CD14-positive monocyte (primary cell): ENCODE results near the gene SGCE. TPM values are rescaled to one million over a fixed set of nuclear protein-coding genes. Genes with fewer than 3 reads are reported as not detected.

ENCODE experiments used
- DNase-seq, 3 donors: peaks; one replicate each; pipeline ENCODE4 v3.0.0-alpha.2; 2011 to 2022
- H2AFZ ChIP-seq: 2 replicates; pipeline ENCODE4 v1.6.0; 2012; ENCODE audit warnings: mild to moderate bottlenecking, low read depth, low read length, inconsistent platforms; ENCODE audit not compliant: insufficient read depth, poor library complexity, severe bottlenecking
- H3K27ac ChIP-seq, 2 donors: 1 replicate in 1 of 2; 2 replicates in 1 of 2; pipeline ENCODE4 v1.5.1; 2012 to 2013; ENCODE audit warnings: low read length in 2 of 2, control low read depth in 1 of 2, inconsistent platforms in 1 of 2, low read depth in 1 of 2, mild to moderate bottlenecking in 1 of 2
- H3K27me3 ChIP-seq, 2 donors: one replicate each; pipeline versions ENCODE4 v1.6.0 to v1.6.1; 2011 to 2013; ENCODE audit warnings: low read length in 2 of 2; ENCODE audit not compliant: control insufficient read depth in 2 of 2, insufficient read depth in 2 of 2
- H3K36me3 ChIP-seq, 2 donors: replicated peaks in 1 of 2; 1 replicate in 1 of 2; 2 replicates in 1 of 2; pipeline versions ENCODE4 v1.5.1 to v1.6.1; 2012 to 2013; ENCODE audit warnings: low read length in 2 of 2, control low read depth in 1 of 2, inconsistent platforms in 1 of 2, mild to moderate bottlenecking in 1 of 2; ENCODE audit not compliant: insufficient read depth in 2 of 2, control insufficient read depth in 1 of 2
- H3K4me1 ChIP-seq, 2 donors: 1 replicate in 1 of 2; 2 replicates in 1 of 2; pipeline versions ENCODE4 v1.5.1 to v1.6.1; 2012 to 2013; ENCODE audit warnings: low read length in 2 of 2, control low read depth in 1 of 2, inconsistent platforms in 1 of 2, mild to moderate bottlenecking in 1 of 2, moderate library complexity in 1 of 2; ENCODE audit not compliant: insufficient read depth in 2 of 2, control insufficient read depth in 1 of 2
- H3K4me2 ChIP-seq: replicated peaks from 2 replicates; pipeline ENCODE3; 2012; ENCODE audit warnings: low read length, moderate library complexity, mild to moderate bottlenecking; ENCODE audit not compliant: poor library complexity, severe bottlenecking; ENCODE audit errors: extremely low read depth
- H3K4me3 ChIP-seq, 3 experiments: fragments of 200-600 bp in 1 of 3; sonication (generic) in 1 of 3; replicated peaks in 1 of 3; 1 replicate in 2 of 3; 2 replicates in 1 of 3; pipeline ENCODE4 v1.5.1; 2011 to 2013; ENCODE audit warnings: low read length in 3 of 3, mild to moderate bottlenecking in 3 of 3, control low read depth in 2 of 3, low read depth in 2 of 3, inconsistent platforms in 1 of 3, moderate library complexity in 1 of 3
- H3K79me2 ChIP-seq: 2 replicates; pipeline ENCODE4 v1.6.0; 2012; ENCODE audit warnings: mild to moderate bottlenecking, control low read depth, inconsistent platforms, low read length, moderate library complexity; ENCODE audit not compliant: insufficient read depth
- H3K9ac ChIP-seq: 2 replicates; pipeline ENCODE4 v1.6.0; 2017; ENCODE audit warnings: low read length, mild to moderate bottlenecking; ENCODE audit not compliant: insufficient read depth, poor library complexity, severe bottlenecking
- H3K9me3 ChIP-seq, 2 donors: replicated peaks in 1 of 2; 1 replicate in 1 of 2; 2 replicates in 1 of 2; pipeline versions ENCODE4 v1.5.1 to v1.6.1; 2012 to 2013; ENCODE audit warnings: low read length in 2 of 2, control low read depth in 1 of 2; ENCODE audit not compliant: control insufficient read depth in 1 of 2, insufficient read depth in 1 of 2
- H4K20me1 ChIP-seq: 2 replicates; pipeline ENCODE4 v1.6.0; 2012; ENCODE audit warnings: mild to moderate bottlenecking, low read length, control low read depth, moderate library complexity; ENCODE audit not compliant: insufficient read depth
- H3K27ac Mint-ChIP-seq, 7 donors: one replicate each; pipeline ENCODE4 v1.8.0; 2020; ENCODE audit warnings: mild to moderate bottlenecking in 7 of 7, mixed read lengths in 7 of 7, moderate library complexity in 6 of 7, inconsistent platforms in 2 of 7
- H3K27me3 Mint-ChIP-seq, 3 donors: one replicate each; pipeline ENCODE4 v1.8.0; 2021 to 2022; ENCODE audit warnings: low read depth in 3 of 3, mild to moderate bottlenecking in 3 of 3, mixed read lengths in 3 of 3, moderate library complexity in 3 of 3, inconsistent platforms in 1 of 3
- H3K36me3 Mint-ChIP-seq, 2 donors: one replicate each; pipeline ENCODE4 v1.8.0; 2020; ENCODE audit warnings: mixed read lengths in 2 of 2, inconsistent platforms in 1 of 2, mild to moderate bottlenecking in 1 of 2
- H3K4me1 Mint-ChIP-seq: one replicate; pipeline ENCODE4 v1.8.0; 2020; ENCODE audit warnings: mild to moderate bottlenecking, mixed read lengths
- H3K4me3 Mint-ChIP-seq, 2 donors: one replicate each; pipeline ENCODE4 v1.8.0; 2020; ENCODE audit warnings: mild to moderate bottlenecking in 2 of 2, mixed read lengths in 2 of 2, moderate library complexity in 1 of 2
- H3K9me3 Mint-ChIP-seq, 7 donors: one replicate each; pipeline ENCODE4 v1.8.0; 2020 to 2022; ENCODE audit warnings: mixed read lengths in 7 of 7, mild to moderate bottlenecking in 6 of 7, moderate library complexity in 6 of 7, inconsistent platforms in 2 of 7
- CTCF ChIP-seq: fragments of 200-600 bp; IDR thresholded peaks from one replicate; pipeline ENCODE4 v1.8.0; 2022; ENCODE audit warnings: antibody characterized with exemption, mild to moderate bottlenecking
- intact Hi-C, 2 donors: fragments of 100-400 bp; cut with micrococcal nuclease; formaldehyde crosslinking; loops; one replicate each; pipeline versions ENCODE4 v1.15.0 to v1.15.1; 2023
- polyA plus RNA-seq, 3 donors: library from polyadenylated mRNA; depleted of rRNA in 1 of 3; unstranded in 2 of 3; stranded (reverse) in 1 of 3; fragments of 300-500 nt in 2 of 3; fragments of >200 nt in 1 of 3; fragmentation: Illumina TruSeq in 2 of 3; gene quantifications; 1 replicate in 2 of 3; 2 replicates in 1 of 3; pipeline ENCODE4 v1.2.3, GENCODE V29; 2012 to 2021

Gene SGCE
- polyA plus RNA-seq, 3 donors, result not detected

DNA sequence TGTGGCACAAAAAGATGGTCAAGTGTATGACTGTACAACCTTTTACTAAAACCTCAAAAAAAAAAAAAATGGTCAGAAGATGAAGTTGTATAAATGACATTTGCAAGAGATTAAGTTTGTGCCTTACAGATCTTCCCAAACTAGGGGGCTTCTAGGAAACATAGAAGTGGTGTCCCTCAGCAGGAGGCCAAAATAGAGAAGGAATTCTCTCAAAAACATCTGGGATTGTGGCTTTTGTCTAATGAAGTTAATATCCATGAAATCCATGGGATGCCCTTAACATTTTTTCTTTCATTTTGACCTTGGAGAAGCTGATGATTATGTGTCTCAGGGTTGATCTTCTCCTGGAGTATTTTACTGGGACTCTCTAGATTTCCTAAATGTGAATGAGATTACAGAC, 84.1 kb downstream of the SGCE start:
- no peaks in the 10 kb centered on the region for H3K27me3 ChIP-seq
- H4K20me1 ChIP-seq, result no peaks in the 10 kb centered on the region
- peaks cover 0 to 13% of the 10 kb centered on the region in 2 donors for H3K36me3 ChIP-seq
- H3K9ac ChIP-seq, result no peak overlapping the region
- no peak overlapping the region for H3K4me3 ChIP-seq
- H3K9me3 Mint-ChIP-seq, result peaks cover 18 to 38% (median 33%) of the 10 kb centered on the region in 7 donors
- H3K79me2 ChIP-seq, result no peaks in the 10 kb centered on the region
- intact Hi-C loops, result no loop called here
- peaks cover 0 to 20% of the 10 kb centered on the region in 2 donors for H3K9me3 ChIP-seq
- no peak overlapping the region for H2AFZ ChIP-seq
- no peak for TF ChIP-seq CTCF
- no peaks in the 10 kb centered on the region for H3K4me1 Mint-ChIP-seq
- H3K27ac Mint-ChIP-seq, result no peak overlapping the region
- H3K4me2 ChIP-seq, result no peak overlapping the region
- no peak overlapping the region for H3K27ac ChIP-seq
- no peaks in the 10 kb centered on the region for H3K4me1 ChIP-seq
- no peaks in the 10 kb centered on the region for H3K27me3 Mint-ChIP-seq
- no peak for DNase-seq
- no peak overlapping the region for H3K4me3 Mint-ChIP-seq
- H3K36me3 Mint-ChIP-seq, result peaks cover 8 to 34% of the 10 kb centered on the region in 2 donors

GRCh38 chr7:94567396-94567795, 88.5 kb downstream of the SGCE start:
- H3K9me3 ChIP-seq, result no peaks in the 10 kb centered on the region

More at GRCh38 chr7:94567396-94567795, 88.5 kb downstream of the SGCE start:
- no peak for TF ChIP-seq CTCF
- Mint-ChIP-seq H3K36me3 (peaks cover 0 to 14% of the 10 kb centered on the region in 2 donors), H3K4me1 (peaks cover 2% of the 10 kb centered on the region), H3K4me3 (no peak overlapping the region), H3K9me3 (peaks cover 3 to 20% (median 8%) of the 10 kb centered on the region in 7 donors), H3K27me3 (no peaks in the 10 kb centered on the region), H3K27ac (no peak overlapping the region)
- no peaks in the 10 kb centered on the region for H3K27me3 ChIP-seq
- no peaks in the 10 kb centered on the region for H3K4me1 ChIP-seq
- no peak overlapping the region for H3K27ac ChIP-seq
- H4K20me1 ChIP-seq, result no peaks in the 10 kb centered on the region
- H3K4me3 ChIP-seq, result no peak overlapping the region
- H3K79me2 ChIP-seq, result no peaks in the 10 kb centered on the region
- DNase-seq, result no peak
- H3K4me2 ChIP-seq, result no peak overlapping the region
- intact Hi-C loops, result no loop called here
- no peak overlapping the region for H3K9ac ChIP-seq
- no peak overlapping the region for H2AFZ ChIP-seq
- H3K36me3 ChIP-seq, result no peaks in the 10 kb centered on the region
